ENCODE data around the gene EXD1. TPM values are rescaled to one million over a fixed set of nuclear protein-coding genes. Genes with fewer than 3 reads are reported as not detected.
"Not testable (repeated sequence)": the region's sequence is repeated elsewhere in the genome, so short reads cannot be mapped to it uniquely, and the experiment has no call there.

EXD1 gene
- total RNA-seq, 1 experiment from 2014 or later: not detected

GRCh38 chr15:41254560-41254959 is 24.0 kb upstream of the EXD1 start:
- Mint-ChIP-seq H3K4me3 (ENCODE audit: unreplicated experiment) (no peak overlapping the region), H3K36me3 (ENCODE audit: insufficient read depth, unreplicated experiment) (peaks cover 28% of the 10 kb centered on the region), H3K4me1 (ENCODE audit: low read depth, unreplicated experiment) (peaks cover 18% of the 10 kb centered on the region), H3K27ac (ENCODE audit: unreplicated experiment) (no peak overlapping the region), H3K27me3 (ENCODE audit: insufficient read depth, unreplicated experiment) (no peaks in the 10 kb centered on the region), H3K9me3 (ENCODE audit: unreplicated experiment) (no peaks in the 10 kb centered on the region)
- H3K4me1 ChIP-seq: peaks cover 36% of the 10 kb centered on the region
- ChIA-PET POLR2A (no interaction called here), CTCF (interaction anchor here (0.5 kb wide), 1 partner anchor 324 kb away, joined by 3 read pairs; no protein-coding TSS in a partner anchor)
- H3K36me3 ChIP-seq (ENCODE audit: control insufficient read depth, insufficient read depth, low read length): no peaks in the 10 kb centered on the region
- intact Hi-C loops (cut with micrococcal nuclease; ENCODE audit: unreplicated experiment): no loop called here
- H3K9me3 ChIP-seq: no peaks in the 10 kb centered on the region
- TF ChIP-seq CTCF (IDR thresholded peaks at IDR 0.05; ENCODE audit: insufficient read depth in 1 of 2, low read depth in 1 of 2, low read length in 1 of 2, severe bottlenecking in 1 of 2, unreplicated experiment in 1 of 2): no peak
- no peaks in the 10 kb centered on the region for H3K27me3 ChIP-seq (replicated peaks; ENCODE audit: control insufficient read depth, insufficient read depth, low read length)
- no peak for DNase-seq
- no peak overlapping the region for H3K4me3 ChIP-seq (ENCODE audit: low read depth, low read length)
- BruUV-seq (replicated peaks): no TSS peak

- BruUV-seq (replicated peaks): no TSS peak
- no peak overlapping the region for H3K27ac Mint-ChIP-seq (ENCODE audit: unreplicated experiment)
Measured at GRCh38 chr15:41251411-41251810, 20.9 kb upstream of the EXD1 start.

GRCh38 chr15:41250745-41251144 is 20.2 kb upstream of the EXD1 start:
- CTCF ChIA-PET; DNase-seq; H3K4me1 Mint-ChIP-seq (ENCODE audit: low read depth, unreplicated experiment); H3K4me1 ChIP-seq; H3K27ac Mint-ChIP-seq (ENCODE audit: unreplicated experiment); POLR2A ChIA-PET; H3K36me3 ChIP-seq (ENCODE audit: control insufficient read depth, insufficient read depth, low read length); H3K9me3 ChIP-seq; H3K4me3 Mint-ChIP-seq (ENCODE audit: unreplicated experiment); H3K27me3 ChIP-seq (replicated peaks; ENCODE audit: control insufficient read depth, insufficient read depth, low read length); H3K4me3 ChIP-seq (ENCODE audit: low read depth, low read length); H3K27me3 Mint-ChIP-seq (ENCODE audit: insufficient read depth, unreplicated experiment); intact Hi-C loops (cut with micrococcal nuclease; ENCODE audit: unreplicated experiment); H3K9me3 Mint-ChIP-seq (ENCODE audit: unreplicated experiment); BruUV-seq (replicated peaks): not testable (repeated sequence)
- peaks cover 37% of the 10 kb centered on the region for H3K36me3 Mint-ChIP-seq (ENCODE audit: insufficient read depth, unreplicated experiment)

More at GRCh38 chr15:41251411-41251810, 20.9 kb upstream of the EXD1 start:
- Histone ChIP-seq H3K4me3 (ENCODE audit: low read depth, low read length) (no peak overlapping the region), H3K36me3 (ENCODE audit: control insufficient read depth, insufficient read depth, low read length) (peaks cover 1% of the 10 kb centered on the region; the same call in 1 of the 2 replicates), H3K4me1 (peaks cover 9% of the 10 kb centered on the region), H3K9me3 (no peaks in the 10 kb centered on the region), H3K27me3 (replicated peaks; ENCODE audit: control insufficient read depth, insufficient read depth, low read length) (no peaks in the 10 kb centered on the region)
- DNase-seq: no peak
- H3K4me1 Mint-ChIP-seq (ENCODE audit: low read depth, unreplicated experiment): no peaks in the 10 kb centered on the region
- CTCF ChIA-PET: no interaction called here
- H3K4me3 Mint-ChIP-seq (ENCODE audit: unreplicated experiment): no peak overlapping the region
- intact Hi-C loops (cut with micrococcal nuclease; ENCODE audit: unreplicated experiment): no loop called here
- POLR2A ChIA-PET: no interaction called here
- H3K27me3 Mint-ChIP-seq (ENCODE audit: insufficient read depth, unreplicated experiment): no peaks in the 10 kb centered on the region
- H3K9me3 Mint-ChIP-seq (ENCODE audit: unreplicated experiment): no peaks in the 10 kb centered on the region
- H3K36me3 Mint-ChIP-seq (ENCODE audit: insufficient read depth, unreplicated experiment): peaks cover 37% of the 10 kb centered on the region
- no peak for TF ChIP-seq CTCF (IDR thresholded peaks at IDR 0.05; ENCODE audit: insufficient read depth in 1 of 2, low read depth in 1 of 2, low read length in 1 of 2, severe bottlenecking in 1 of 2, unreplicated experiment in 1 of 2)
